Activated T-helper 1 cell treated with anti-CD3 and anti-CD28 coated beads, Interleukin-12 subunit alpha, Interleukin-12 subunit beta, Interleukin-2, Interleukin-4 antibody, amounts not matched to agents 30 ng/mL and 10 ng/mL and 1 ng/mL, durations not matched to agents 14 hours and 24 hours and 36 hours (primary cell): Measurements from ENCODE around the gene TMEM87A. TPM values are rescaled to one million over a fixed set of nuclear protein-coding genes. Genes with fewer than 3 reads are reported as not detected.
"Not testable (repeated sequence)": the region's sequence is repeated elsewhere in the genome, so short reads cannot be mapped to it uniquely, and the experiment has no call there.

Experiments
- DNase-seq: peaks from one replicate; pipeline ENCODE4 v3.0.0; 2021; ENCODE audit warnings: low spot score
- H3K27ac Mint-ChIP-seq: one replicate; pipeline ENCODE4 v1.8.0; 2021; ENCODE audit warnings: mild to moderate bottlenecking, mixed read lengths
- H3K27me3 Mint-ChIP-seq: one replicate; pipeline ENCODE4 v1.8.0; 2022; ENCODE audit warnings: mild to moderate bottlenecking, moderate library complexity, mixed read lengths; ENCODE audit not compliant: insufficient read depth
- H3K36me3 Mint-ChIP-seq: one replicate; pipeline ENCODE4 v1.8.0; 2021; ENCODE audit warnings: low read depth, mixed read lengths
- H3K4me1 Mint-ChIP-seq: one replicate; pipeline ENCODE4 v1.8.0; 2021; ENCODE audit warnings: low read depth, mixed read lengths
- H3K4me3 Mint-ChIP-seq: one replicate; pipeline ENCODE4 v1.8.0; 2021; ENCODE audit warnings: mild to moderate bottlenecking, moderate library complexity, mixed read lengths
- H3K9me3 Mint-ChIP-seq: one replicate; pipeline ENCODE4 v1.8.0; 2021; ENCODE audit warnings: mixed read lengths
- intact Hi-C: fragments of 100-400 bp; cut with micrococcal nuclease; formaldehyde crosslinking; loops from one replicate; pipeline ENCODE4 v1.15.1; 2024
- total RNA-seq: library from RNA; stranded (reverse); gene quantifications from 2 replicates; pipeline ENCODE4 v1.2.3, GENCODE V29; 2022

Gene TMEM87A
- total RNA-seq, 1 donor from 2014 or later: 42.3 TPM

DNA sequence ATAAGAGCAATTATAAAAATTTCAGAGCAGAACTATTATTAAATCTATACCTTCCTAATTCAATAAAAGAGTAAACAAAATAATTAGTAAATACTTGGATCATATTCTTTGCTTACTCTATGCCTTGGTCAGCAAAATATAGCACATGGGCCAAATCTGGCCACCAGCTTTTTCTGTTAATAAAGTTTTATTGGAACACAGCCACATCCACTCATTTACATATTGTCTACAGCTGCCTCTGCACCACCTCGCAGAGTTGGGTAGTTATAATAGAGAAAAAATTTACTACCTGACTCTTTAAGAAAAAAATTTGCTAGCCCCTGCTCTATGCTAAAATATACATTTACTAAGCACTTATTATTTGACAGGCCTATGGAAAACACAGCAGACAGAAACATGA lies 32.4 kb downstream of the TMEM87A start:
- Mint-ChIP-seq H3K4me3 (no peak overlapping the region), H3K27me3 (no peaks in the 10 kb centered on the region), H3K4me1 (peaks cover 15% of the 10 kb centered on the region), H3K36me3 (peaks cover 37% of the 10 kb centered on the region), H3K9me3 (no peaks in the 10 kb centered on the region), H3K27ac (no peak overlapping the region)
- no peak for DNase-seq
- intact Hi-C loops: no loop called here

GRCh38 chr15:42239528-42240182 lies 33.6 kb downstream of the TMEM87A start:
- H3K4me1 Mint-ChIP-seq: peaks cover 15% of the 10 kb centered on the region
- intact Hi-C loops: no loop called here
- DNase-seq: no peak
- H3K36me3 Mint-ChIP-seq: peaks cover 44% of the 10 kb centered on the region
- H3K4me3 Mint-ChIP-seq: no peak overlapping the region
- no peaks in the 10 kb centered on the region for H3K27me3 Mint-ChIP-seq
- H3K9me3 Mint-ChIP-seq: no peaks in the 10 kb centered on the region
- no peak overlapping the region for H3K27ac Mint-ChIP-seq

DNA sequence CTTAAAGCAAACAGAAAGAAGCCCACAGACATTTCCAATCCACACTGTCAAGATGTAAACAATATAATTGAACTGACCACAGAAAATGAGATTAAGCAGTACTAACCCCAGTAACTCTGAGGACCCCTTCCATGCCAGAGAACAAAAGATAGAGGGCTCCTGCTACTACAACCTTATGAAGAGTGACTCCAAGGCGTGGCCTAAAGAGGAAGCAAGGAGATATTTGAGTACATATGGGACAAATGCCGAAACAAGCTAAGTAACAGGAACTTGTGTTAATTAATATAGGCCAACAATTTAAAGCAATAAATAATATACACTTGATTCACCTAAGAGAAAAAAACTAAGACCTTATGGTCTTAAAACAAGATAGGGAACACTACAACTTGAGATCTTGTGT lies 40.1 kb downstream of the TMEM87A start:
- no peaks in the 10 kb centered on the region for H3K9me3 Mint-ChIP-seq

DNA sequence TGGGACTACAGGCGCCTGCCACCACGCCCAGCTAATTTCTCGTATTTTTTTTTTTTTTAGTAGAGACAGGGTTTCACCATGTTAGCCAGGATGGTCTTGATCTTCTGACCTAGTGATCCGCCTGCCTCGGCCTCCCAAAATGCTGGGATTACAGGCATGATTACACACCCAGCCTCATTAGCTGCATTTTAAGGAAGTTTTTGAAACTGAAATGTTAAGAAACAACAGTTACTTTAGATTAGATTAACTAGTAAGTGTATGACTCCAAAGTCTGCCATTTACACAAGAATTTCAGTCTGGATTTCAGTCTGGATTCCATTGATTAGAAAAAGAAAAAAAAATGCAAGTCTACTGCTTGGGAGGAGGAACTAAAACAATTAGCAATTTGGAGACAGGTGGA lies 40.6 kb downstream of the TMEM87A start:
- DNase-seq: no peak
- Mint-ChIP-seq H3K4me1 (no peaks in the 10 kb centered on the region), H3K9me3 (no peaks in the 10 kb centered on the region)

More for the DNA sequence above, 40.1 kb downstream of the TMEM87A start:
- Mint-ChIP-seq H3K4me3 (no peak overlapping the region), H3K36me3 (peaks cover 39% of the 10 kb centered on the region), H3K4me1 (no peaks in the 10 kb centered on the region), H3K27me3 (no peaks in the 10 kb centered on the region), H3K27ac (no peak overlapping the region)
- DNase-seq: no peak
- intact Hi-C loops: no loop called here

GRCh38 chr15:42231088-42231487 lies 42.1 kb downstream of the TMEM87A start:
- Mint-ChIP-seq H3K27ac (no peak overlapping the region), H3K27me3 (no peaks in the 10 kb centered on the region), H3K4me1 (no peaks in the 10 kb centered on the region), H3K4me3 (no peak overlapping the region), H3K36me3 (peaks cover 35% of the 10 kb centered on the region), H3K9me3 (no peaks in the 10 kb centered on the region)
- intact Hi-C loops: no loop called here
- no peak for DNase-seq

More for the DNA sequence above, 40.6 kb downstream of the TMEM87A start:
- intact Hi-C loops: no loop called here
- Mint-ChIP-seq H3K27ac (no peak overlapping the region), H3K36me3 (peaks cover 44% of the 10 kb centered on the region), H3K4me3 (no peak overlapping the region), H3K27me3 (no peaks in the 10 kb centered on the region)

- peaks cover 34% of the 10 kb centered on the region for H3K36me3 Mint-ChIP-seq
- intact Hi-C loops: not testable (repeated sequence)
Measured at GRCh38 chr15:42228981-42229380, 44.3 kb downstream of the TMEM87A start.

GRCh38 chr15:42228036-42228435 lies 45.2 kb downstream of the TMEM87A start:
- H3K36me3 Mint-ChIP-seq: peaks cover 31% of the 10 kb centered on the region
- DNase-seq: no peak
- intact Hi-C loops: no loop called here
- no peaks in the 10 kb centered on the region for H3K27me3 Mint-ChIP-seq
- no peaks in the 10 kb centered on the region for H3K4me1 Mint-ChIP-seq
- no peak overlapping the region for H3K27ac Mint-ChIP-seq
- no peak overlapping the region for H3K4me3 Mint-ChIP-seq
- H3K9me3 Mint-ChIP-seq: no peaks in the 10 kb centered on the region

More at GRCh38 chr15:42228981-42229380, 44.3 kb downstream of the TMEM87A start:
- not testable (repeated sequence) for H3K27me3 Mint-ChIP-seq, H3K9me3 Mint-ChIP-seq, H3K27ac Mint-ChIP-seq, H3K4me3 Mint-ChIP-seq, H3K4me1 Mint-ChIP-seq, DNase-seq

GRCh38 chr15:42226648-42227047 lies 46.6 kb downstream of the TMEM87A start:
- no peak for DNase-seq
- no peaks in the 10 kb centered on the region for H3K9me3 Mint-ChIP-seq
- no peaks in the 10 kb centered on the region for H3K27me3 Mint-ChIP-seq
- peaks cover 29% of the 10 kb centered on the region for H3K36me3 Mint-ChIP-seq
- no peaks in the 10 kb centered on the region for H3K4me1 Mint-ChIP-seq
- intact Hi-C loops: no loop called here
- no peak overlapping the region for H3K4me3 Mint-ChIP-seq
- no peak overlapping the region for H3K27ac Mint-ChIP-seq

DNA sequence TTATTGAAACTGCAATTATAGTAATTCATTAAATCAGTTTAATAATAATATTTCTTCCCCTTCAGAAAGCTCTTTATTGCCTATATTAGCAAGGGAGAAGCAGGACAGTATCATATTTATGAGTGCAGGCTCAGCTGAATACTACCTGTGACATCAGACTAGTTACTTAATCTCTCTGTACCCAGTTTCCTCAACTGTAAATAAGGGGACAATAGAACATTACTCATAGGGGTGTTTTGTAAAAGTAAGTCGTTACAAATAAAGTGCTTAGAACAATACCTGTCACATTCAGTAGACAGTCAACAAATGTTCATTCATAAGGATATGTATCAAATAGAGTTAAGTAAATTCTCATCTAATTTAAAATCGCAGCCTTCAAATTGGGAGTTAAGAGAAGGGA lies 53.0 kb downstream of the TMEM87A start:
- Mint-ChIP-seq H3K9me3 (no peaks in the 10 kb centered on the region), H3K27ac (no peak overlapping the region), H3K4me3 (no peak overlapping the region), H3K27me3 (no peaks in the 10 kb centered on the region), H3K4me1 (peaks cover 9% of the 10 kb centered on the region), H3K36me3 (peaks cover 43% of the 10 kb centered on the region)
- no peak for DNase-seq
- intact Hi-C loops: no loop called here

DNA sequence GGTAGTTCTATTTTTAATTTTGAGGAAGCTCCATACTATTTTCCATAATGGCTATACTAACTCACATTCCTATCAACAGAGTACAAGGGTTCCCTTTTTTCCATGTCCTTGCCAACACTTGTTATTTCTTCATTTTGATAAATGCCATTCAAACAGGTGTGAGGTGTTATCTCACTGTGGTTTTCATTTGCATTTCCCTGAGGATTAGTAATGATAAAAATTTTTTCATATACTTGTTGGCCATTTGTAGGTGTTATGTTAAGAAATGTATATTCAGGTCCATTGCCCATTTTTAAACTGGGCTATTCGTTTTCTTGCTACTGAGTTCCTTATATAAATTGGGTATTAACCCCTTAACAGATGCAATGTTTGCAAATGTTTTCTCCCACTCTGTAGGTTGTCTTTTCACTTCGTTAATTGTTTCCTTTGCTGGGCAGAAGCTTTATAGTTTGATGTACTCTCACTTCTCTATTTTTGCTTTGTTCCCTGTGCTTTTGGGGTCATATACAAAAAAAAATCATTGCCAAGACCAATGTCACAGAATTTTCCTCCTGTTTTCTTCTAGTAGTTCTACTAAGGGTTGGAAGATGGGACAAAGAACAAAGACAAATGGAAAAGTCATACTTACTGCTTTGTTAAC lies 54.2 kb downstream of the TMEM87A start:
- Mint-ChIP-seq H3K4me1 (peaks cover 16% of the 10 kb centered on the region), H3K27ac (no peak overlapping the region), H3K4me3 (no peak overlapping the region), H3K27me3 (no peaks in the 10 kb centered on the region), H3K36me3 (peaks cover 43% of the 10 kb centered on the region), H3K9me3 (no peaks in the 10 kb centered on the region)
- intact Hi-C loops: no loop called here
- no peak for DNase-seq

- Mint-ChIP-seq H3K9me3 (no peaks in the 10 kb centered on the region), H3K27ac (no peak overlapping the region), H3K27me3 (no peaks in the 10 kb centered on the region), H3K4me3 (no peak overlapping the region), H3K36me3 (peaks cover 45% of the 10 kb centered on the region), H3K4me1 (peaks cover 16% of the 10 kb centered on the region)
- DNase-seq: no peak
- intact Hi-C loops: no loop called here
Measured at GRCh38 chr15:42217568-42217967, 55.7 kb downstream of the TMEM87A start.

- Mint-ChIP-seq H3K4me3 (no peak overlapping the region), H3K27me3 (no peaks in the 10 kb centered on the region), H3K36me3 (peaks cover 52% of the 10 kb centered on the region), H3K27ac (peak overlapping the region; percentile 46), H3K9me3 (no peaks in the 10 kb centered on the region), H3K4me1 (peaks cover 16% of the 10 kb centered on the region)
- DNase-seq: no peak
- intact Hi-C loops: no loop called here
Measured at GRCh38 chr15:42215913-42216829, 57.1 kb downstream of the TMEM87A start.

- H3K36me3 Mint-ChIP-seq: peaks cover 51% of the 10 kb centered on the region
- H3K4me3 Mint-ChIP-seq: no peak overlapping the region
- no peaks in the 10 kb centered on the region for H3K9me3 Mint-ChIP-seq
- H3K27me3 Mint-ChIP-seq: no peaks in the 10 kb centered on the region
- no peak overlapping the region for H3K27ac Mint-ChIP-seq
- DNase-seq: no peak
- intact Hi-C loops: no loop called here
- H3K4me1 Mint-ChIP-seq: peaks cover 16% of the 10 kb centered on the region
Measured at GRCh38 chr15:42214600-42214999, 58.6 kb downstream of the TMEM87A start.
